A549 (cell line): ENCODE results near the gene FAM118A.
"Not testable (repeated sequence)": the region's sequence is repeated elsewhere in the genome, so short reads cannot be mapped to it uniquely, and the experiment has no call there.

Experiments used
- CHD2 ChIP-seq: fragments of 150-350 bp; IDR thresholded peaks from 2 replicates; pipeline ENCODE4 v1.6.1; 2014; ENCODE audit warnings: low read length; ENCODE audit not compliant: partially characterized antibody
- EHMT2 ChIP-seq: fragments of 200-600 bp; sonication (generic); IDR thresholded peaks from 2 replicates; pipeline ENCODE4 v1.6.1; 2016; ENCODE audit warnings: antibody characterized with exemption, low read depth, mild to moderate bottlenecking, moderate library complexity
- MYC ChIP-seq: IDR thresholded peaks from 2 replicates; pipeline ENCODE4 v1.6.1; 2012; ENCODE audit warnings: mild to moderate bottlenecking, inconsistent platforms, low read length, improper control_type of control experiment, borderline replicate concordance
- POLR2A ChIP-seq: IDR thresholded peaks from 2 replicates; pipeline ENCODE4 v1.6.1; 2012; ENCODE audit warnings: mild to moderate bottlenecking, low read length
- RAD21 ChIP-seq, 2 experiments: fragments of >200 bp in 1 of 2; sonication (Bioruptor Twin) in 1 of 2; formaldehyde crosslinking in 1 of 2; IDR thresholded peaks in 1 of 2; conservative IDR thresholded peaks in 1 of 2; 2 replicates in 1 of 2; 3 replicates in 1 of 2; pipeline ENCODE4 v1.6.1; 2012 to 2018; ENCODE audit warnings: inconsistent platforms in 1 of 2
- TF ChIP-seq, protein P1 (sequence below): fragments of >200 bp; sonication (Bioruptor Twin); formaldehyde crosslinking; IDR thresholded peaks from 3 replicates; pipeline ENCODE4 v1.5.1; 2016
- TF ChIP-seq, protein P2 (sequence below): fragments of 450-650 bp; IDR thresholded peaks from 2 replicates; pipeline ENCODE4 v1.6.1; 2014; ENCODE audit warnings: antibody characterized with exemption
- TF ChIP-seq, protein P3 (sequence below): fragments of 250-450 bp; sonication (Bioruptor Pico); IDR thresholded peaks from 2 replicates; pipeline ENCODE4 v1.5.0; 2021; ENCODE audit warnings: mild to moderate bottlenecking, moderate library complexity, borderline replicate concordance

DNA sequence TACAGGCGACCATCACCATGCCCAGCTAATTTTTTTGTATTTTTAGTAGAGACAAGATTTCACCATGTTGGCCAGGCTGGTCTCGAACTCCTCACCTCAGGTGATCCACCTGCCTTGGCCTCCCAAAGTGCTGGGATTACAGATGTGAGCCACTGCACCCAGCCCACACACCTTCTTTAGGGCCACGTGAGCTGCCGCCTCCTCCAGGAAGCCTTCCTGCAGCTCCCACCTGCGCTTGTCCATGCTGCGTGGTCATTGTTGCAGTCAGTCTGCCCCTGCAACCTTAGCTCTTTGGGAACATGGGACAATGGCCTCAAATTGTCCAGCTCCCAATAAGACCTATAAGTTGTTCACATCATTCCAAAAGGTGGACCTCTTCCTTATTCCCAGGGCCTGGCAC, 14.7 kb upstream of the FAM118A start:
- TF ChIP-seq, protein P1, sequence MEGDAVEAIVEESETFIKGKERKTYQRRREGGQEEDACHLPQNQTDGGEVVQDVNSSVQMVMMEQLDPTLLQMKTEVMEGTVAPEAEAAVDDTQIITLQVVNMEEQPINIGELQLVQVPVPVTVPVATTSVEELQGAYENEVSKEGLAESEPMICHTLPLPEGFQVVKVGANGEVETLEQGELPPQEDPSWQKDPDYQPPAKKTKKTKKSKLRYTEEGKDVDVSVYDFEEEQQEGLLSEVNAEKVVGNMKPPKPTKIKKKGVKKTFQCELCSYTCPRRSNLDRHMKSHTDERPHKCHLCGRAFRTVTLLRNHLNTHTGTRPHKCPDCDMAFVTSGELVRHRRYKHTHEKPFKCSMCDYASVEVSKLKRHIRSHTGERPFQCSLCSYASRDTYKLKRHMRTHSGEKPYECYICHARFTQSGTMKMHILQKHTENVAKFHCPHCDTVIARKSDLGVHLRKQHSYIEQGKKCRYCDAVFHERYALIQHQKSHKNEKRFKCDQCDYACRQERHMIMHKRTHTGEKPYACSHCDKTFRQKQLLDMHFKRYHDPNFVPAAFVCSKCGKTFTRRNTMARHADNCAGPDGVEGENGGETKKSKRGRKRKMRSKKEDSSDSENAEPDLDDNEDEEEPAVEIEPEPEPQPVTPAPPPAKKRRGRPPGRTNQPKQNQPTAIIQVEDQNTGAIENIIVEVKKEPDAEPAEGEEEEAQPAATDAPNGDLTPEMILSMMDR, result not testable (repeated sequence)
- not testable (repeated sequence) for TF ChIP-seq CHD2; POLR2A; EHMT2; MYC; RAD21 (conservative IDR thresholded peaks at IDR 0.05 in 1 of 2, IDR thresholded peaks at IDR 0.05 in 1 of 2)
- TF ChIP-seq, protein P2, sequence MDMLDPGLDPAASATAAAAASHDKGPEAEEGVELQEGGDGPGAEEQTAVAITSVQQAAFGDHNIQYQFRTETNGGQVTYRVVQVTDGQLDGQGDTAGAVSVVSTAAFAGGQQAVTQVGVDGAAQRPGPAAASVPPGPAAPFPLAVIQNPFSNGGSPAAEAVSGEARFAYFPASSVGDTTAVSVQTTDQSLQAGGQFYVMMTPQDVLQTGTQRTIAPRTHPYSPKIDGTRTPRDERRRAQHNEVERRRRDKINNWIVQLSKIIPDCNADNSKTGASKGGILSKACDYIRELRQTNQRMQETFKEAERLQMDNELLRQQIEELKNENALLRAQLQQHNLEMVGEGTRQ, result not testable (repeated sequence)
- TF ChIP-seq, protein P3, sequence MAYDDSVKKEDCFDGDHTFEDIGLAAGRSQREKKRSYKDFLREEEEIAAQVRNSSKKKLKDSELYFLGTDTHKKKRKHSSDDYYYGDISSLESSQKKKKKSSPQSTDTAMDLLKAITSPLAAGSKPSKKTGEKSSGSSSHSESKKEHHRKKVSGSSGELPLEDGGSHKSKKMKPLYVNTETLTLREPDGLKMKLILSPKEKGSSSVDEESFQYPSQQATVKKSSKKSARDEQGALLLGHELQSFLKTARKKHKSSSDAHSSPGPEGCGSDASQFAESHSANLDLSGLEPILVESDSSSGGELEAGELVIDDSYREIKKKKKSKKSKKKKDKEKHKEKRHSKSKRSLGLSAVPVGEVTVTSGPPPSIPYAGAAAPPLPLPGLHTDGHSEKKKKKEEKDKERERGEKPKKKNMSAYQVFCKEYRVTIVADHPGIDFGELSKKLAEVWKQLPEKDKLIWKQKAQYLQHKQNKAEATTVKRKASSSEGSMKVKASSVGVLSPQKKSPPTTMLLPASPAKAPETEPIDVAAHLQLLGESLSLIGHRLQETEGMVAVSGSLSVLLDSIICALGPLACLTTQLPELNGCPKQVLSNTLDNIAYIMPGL (CRISPR knock-in tag), result not testable (repeated sequence)
